NCI-H1694 (cell line): ENCODE data around the gene ANKRD11.

Experiments
- DNase-seq: peaks from one replicate; lab custom pipeline; 2025; lab: John Stamatoyannopoulos, UW

ANKRD11 gene

GRCh38 chr16:89506791-89507191, 16.4 kb upstream of the ANKRD11 start:
- no peak for DNase-seq

DNA sequence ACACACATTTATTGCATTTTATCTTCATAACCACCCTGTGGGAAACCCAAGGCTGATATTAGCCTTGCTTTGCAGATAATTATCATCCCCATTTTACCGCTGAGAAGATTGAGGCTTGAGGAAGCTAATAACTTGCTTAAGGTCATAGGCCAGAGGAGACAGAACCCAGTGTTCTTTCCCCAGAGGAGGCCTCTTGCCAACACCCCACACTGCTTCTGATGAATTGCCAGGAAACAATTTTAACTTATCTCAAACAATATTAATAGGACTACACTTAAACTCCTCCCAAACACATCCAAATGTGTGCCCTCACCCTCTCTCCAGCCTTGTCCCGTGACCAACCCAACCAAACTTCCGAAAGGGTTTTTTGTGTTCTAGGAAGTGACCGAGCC, 15.7 kb upstream of the ANKRD11 start:
- no peak for DNase-seq

GRCh38 chr16:89505204-89506112, 15.1 kb upstream of the ANKRD11 start:
- DNase-seq: no peak

- no peak for DNase-seq
Measured at GRCh38 chr16:89504091-89504490, 13.7 kb upstream of the ANKRD11 start.

DNA sequence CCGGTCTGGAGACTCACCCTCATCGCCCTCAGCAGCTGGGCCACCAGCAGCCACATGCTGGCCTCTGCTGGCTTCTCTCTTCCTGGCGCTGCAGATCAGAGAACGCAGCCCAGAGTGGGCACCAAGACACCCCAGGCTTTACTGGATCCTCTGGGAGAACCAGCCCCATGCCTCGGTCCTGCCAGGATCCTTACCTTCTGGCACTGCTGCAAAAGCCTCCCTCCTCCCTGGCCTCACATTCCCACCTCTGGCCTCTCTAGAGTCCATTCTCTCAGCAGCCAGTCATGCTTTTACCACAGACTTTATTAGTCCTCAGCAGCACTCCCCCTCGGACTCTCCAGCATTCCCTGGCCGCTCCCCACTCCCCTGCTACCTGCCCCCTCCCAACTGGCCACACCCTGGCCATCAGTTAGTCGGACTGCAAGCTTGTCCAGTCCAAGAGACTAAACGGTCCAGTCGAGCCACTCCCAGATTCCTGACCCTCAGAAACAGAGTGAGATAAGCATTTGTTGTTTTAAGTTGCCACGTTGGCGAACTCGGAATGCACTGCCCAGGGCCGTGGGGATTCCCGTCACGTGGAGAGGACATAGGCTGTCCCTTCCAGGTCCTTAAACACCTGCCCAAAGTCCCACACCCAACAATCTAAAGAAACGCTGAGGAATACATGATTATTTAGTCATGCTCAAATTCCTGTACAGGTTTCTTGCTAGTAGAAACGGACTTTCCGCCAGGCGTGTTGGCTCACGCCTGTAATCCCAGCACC, 11.9 kb upstream of the ANKRD11 start:
- DNase-seq: no peak

DNA sequence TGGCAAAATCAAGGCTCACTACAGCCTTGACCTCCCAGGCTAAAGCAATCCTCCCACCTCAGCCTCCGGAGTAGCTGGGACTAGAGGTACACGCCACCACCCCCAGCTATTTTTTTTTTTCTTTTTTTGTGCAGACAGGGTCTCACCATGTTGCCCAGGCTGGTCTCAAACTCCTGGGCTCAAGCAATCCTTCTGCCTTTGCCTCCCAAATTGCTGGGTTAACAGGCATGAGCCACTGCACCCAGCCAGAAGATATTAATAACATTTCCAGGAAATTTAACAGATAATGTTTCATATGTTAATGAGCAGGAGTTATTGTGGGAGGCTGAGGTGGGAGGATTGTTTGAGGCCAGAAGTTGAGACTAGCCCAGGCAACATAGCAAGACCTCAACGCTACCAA, 9.4 kb upstream of the ANKRD11 start:
- no peak for DNase-seq

- no peak for DNase-seq
Measured at GRCh38 chr16:89498839-89499238, 8.5 kb upstream of the ANKRD11 start.

- DNase-seq: no peak
Measured at GRCh38 chr16:89495121-89495520, 4.8 kb upstream of the ANKRD11 start.

GRCh38 chr16:89493776-89494175, 3.4 kb upstream of the ANKRD11 start:
- DNase-seq: no peak

DNA sequence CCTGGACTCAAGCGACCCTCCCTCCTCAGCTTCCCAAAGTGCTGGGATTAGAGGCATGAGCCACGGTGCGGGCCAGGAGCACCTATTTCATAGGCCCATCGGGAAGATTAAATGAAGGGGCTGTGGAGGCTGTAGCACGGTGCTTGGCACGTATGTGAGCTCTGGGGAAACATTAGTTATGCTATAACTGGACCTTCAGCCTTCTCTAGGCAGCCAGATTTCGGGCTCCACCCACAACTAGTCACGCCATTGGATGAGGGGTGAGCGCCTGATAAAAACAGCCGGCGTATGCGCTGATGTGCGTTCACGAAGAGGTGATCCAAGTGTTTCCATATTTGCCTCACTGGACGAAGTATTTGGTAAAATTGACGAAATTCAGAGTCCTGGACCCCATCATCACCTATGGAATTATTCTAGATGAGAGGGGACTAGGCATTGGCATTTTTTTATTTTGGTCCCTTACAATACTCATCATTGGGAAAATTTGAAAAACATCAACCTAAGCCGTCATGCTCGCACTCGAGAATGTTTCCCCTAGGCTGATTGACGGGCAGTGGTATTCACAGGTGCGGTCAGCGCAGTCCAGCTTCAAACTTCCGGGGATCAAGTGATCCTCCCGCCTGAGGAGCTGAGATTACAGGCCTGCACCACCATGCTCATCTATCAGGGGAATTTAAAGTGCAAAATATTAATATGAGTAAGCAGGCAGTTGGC, 1.8 kb upstream of the ANKRD11 start:
- DNase-seq: no peak

- DNase-seq: peak; percentile 11
Measured at GRCh38 chr16:89491238-89491869, 993 bp upstream of the ANKRD11 start.

- DNase-seq: no peak
Measured at GRCh38 chr16:89489898-89490438, 393 bp downstream of the ANKRD11 start.

- peak; percentile 36 for DNase-seq
Measured at GRCh38 chr16:89489040-89489897, 1.1 kb downstream of the ANKRD11 start.

DNA sequence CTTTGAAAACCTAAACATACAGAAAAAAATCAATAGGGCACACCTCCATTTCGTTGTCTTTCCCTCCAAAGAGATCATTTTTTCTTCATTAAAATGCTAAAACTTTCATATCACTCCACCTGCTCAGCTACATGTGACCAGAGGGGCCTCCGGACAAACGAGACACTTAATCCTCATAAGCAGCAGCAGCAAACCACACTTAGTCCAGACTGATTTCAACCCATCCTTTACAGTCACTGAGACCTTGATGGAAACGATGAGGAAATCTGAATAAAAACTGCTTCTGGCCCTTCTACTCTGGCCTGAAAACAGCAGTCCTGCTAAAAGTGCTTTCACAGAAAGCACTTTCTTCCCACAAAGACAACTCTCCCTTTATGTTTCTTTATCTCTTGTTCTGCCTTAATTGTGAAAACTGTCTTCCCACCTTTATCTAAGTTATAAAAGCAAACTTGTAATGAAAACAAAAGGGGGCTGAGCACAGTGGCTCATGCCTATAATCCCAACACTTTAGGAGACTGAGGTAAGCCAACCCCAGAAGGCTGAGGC, 4.6 kb downstream of the ANKRD11 start:
- DNase-seq: no peak

DNA sequence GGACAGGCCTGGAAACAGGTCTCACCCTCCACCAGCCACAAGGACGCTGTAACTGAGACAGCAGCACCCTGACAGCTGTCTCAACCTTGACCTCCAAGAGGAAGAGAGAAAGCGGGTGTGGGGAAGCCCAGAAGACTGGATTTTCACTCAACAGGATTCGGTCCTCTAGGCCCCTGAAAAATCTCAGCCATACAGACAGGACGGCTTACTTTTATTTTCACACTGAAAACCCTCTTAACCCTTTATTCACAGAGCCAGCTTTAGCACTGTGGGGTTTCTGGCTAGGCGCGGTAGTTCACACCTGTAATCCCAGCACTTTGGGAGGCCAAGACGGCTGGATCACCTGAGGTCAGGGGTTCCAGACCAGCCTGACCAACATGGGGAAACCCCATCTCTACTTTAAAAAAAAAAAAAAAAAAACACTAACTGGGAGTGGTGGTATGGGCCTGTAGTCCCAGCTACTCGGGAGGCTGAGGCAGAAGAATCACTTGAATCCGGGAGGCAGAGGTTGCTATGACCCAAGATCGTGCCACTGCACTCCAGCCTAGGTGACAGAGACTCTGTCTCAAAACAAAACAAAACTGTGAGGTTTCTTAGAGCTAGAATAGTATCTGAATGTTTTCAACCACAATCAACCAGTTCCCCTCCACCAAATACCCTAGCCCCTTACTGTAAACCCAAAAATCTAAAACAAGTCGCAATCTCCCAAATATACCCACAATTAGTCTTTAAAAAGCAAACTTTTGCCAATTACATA, 5.3 kb downstream of the ANKRD11 start:
- no peak for DNase-seq

DNA sequence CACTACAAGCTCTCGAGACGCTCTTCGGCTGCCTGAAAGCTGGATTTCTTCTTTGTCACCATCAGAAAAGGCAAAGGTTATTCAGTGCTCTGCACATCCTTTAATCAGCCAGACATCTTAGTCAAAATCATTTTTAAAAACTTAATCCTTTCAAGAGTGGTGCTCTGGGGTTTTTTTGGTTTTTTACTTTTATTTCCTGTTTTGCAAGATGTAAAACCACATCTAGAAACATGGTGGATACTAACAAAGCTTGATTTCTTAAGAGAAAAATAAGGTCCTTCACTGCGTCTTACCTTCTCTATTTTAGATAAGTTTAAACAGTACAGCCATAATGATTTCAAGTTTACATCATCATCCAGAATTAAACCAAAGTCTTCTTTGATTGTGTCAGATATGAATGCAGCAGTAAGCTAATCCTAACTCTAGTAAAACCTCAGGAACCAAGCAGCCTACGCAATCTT, 6.3 kb downstream of the ANKRD11 start:
- no peak for DNase-seq

GRCh38 chr16:89482817-89483205, 7.5 kb downstream of the ANKRD11 start:
- DNase-seq: no peak

DNA sequence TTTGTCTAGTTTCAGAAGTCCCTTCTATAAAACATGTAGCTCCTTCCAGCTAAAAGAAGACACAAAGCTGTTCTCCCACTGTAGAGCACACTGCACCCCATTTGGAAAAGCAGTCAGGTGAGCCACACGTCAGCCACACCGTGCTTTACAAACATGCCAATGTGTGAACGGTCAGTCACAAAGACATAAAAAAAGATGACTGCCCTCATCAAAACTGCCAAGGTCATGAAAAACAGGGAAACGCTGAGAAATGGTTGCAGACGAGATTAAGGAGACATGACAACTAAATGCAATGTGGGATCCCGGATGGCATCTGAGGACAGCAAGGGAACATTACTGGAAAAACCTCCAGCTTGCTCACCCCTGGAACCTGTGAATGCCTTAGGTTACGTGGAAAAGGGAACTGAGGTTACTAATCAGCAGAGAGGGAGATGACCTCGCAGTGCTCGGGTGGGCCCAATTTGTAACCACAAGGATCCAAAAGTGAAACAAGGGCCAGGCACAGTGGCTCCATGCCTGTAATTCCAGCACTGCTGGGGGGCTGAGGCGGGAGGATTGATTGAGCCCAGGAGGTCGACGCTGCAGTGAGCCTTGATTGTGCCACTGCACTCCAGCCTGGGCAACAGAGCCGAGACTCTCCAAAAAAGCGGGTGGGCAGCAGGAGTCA, 8.1 kb downstream of the ANKRD11 start:
- no peak for DNase-seq

- no peak for DNase-seq
Measured at GRCh38 chr16:89481356-89481955, 8.9 kb downstream of the ANKRD11 start.
